Left ventricle myocardium superior (tissue), 1 donor: ENCODE measurements around the gene RAB17. TPM values are rescaled to one million over a fixed set of nuclear protein-coding genes. Genes with fewer than 3 reads are reported as not detected.

Source experiments
- ATAC-seq: fragments of 200-7000 bp; cut with Tn5 transposase; one replicate; pipeline ENCODE4 v1.9.1; 2020; ENCODE audit warnings: mild to moderate bottlenecking, moderate library complexity
- DNase-seq: peaks from one replicate; pipeline ENCODE4 v3.0.0-alpha.2; 2020
- intact Hi-C: fragments of 100-400 bp; cut with micrococcal nuclease; formaldehyde crosslinking; loops from one replicate; pipeline ENCODE4 v1.11.0; 2022
- total RNA-seq: library from RNA; stranded (reverse); fragmentation: NEBNext Ultra II Directional; extraction: Animal tissue kit (Norgen Biotek cat#: 25700); gene quantifications from one replicate; pipeline ENCODE4 v1.2.1, GENCODE V29; 2021
- donor health status: DM: no; HTN: yes; CAD: no; lungs with severe emphysema.

Gene RAB17
- total RNA-seq, 1 donor from 2014 or later: 3.2 TPM

- intact Hi-C loops: no loop called here
- ATAC-seq (no peak), DNase-seq (no peak)
Observed at GRCh38 chr2:237585590-237586221, 4.8 kb downstream of the RAB17 start.

- intact Hi-C loops: loop anchor here (5.0 kb wide), 1 partner anchor 159 kb away; no protein-coding TSS in a partner anchor
- ATAC-seq (no peak), DNase-seq (no peak)
Observed at GRCh38 chr2:237583385-237584295, 6.9 kb downstream of the RAB17 start.

- intact Hi-C loops: loop anchor here (5.0 kb wide), 1 partner anchor 160 kb away; no protein-coding TSS in a partner anchor
- ATAC-seq: peak; percentile 94
- DNase-seq: peak; percentile 89
Observed at GRCh38 chr2:237581751-237582746, 8.5 kb downstream of the RAB17 start.

GRCh38 chr2:237581326-237581725 lies 9.2 kb downstream of the RAB17 start:
- DNase-seq (no peak), ATAC-seq (no peak)
- intact Hi-C loops: loop anchor here (5.0 kb wide), 1 partner anchor 161 kb away; no protein-coding TSS in a partner anchor

- no peak for ATAC-seq
- intact Hi-C loops: loop anchor here (10.0 kb wide), 1 partner anchor 63 kb away; no protein-coding TSS in a partner anchor
- no peak for DNase-seq
Observed at GRCh38 chr2:237577956-237578870, 12.3 kb downstream of the RAB17 start.

- intact Hi-C loops: loop anchor here (10.0 kb wide), 1 partner anchor 63 kb away; no protein-coding TSS in a partner anchor
- ATAC-seq: no peak
- no peak for DNase-seq
Observed at GRCh38 chr2:237577458-237577857, 13.1 kb downstream of the RAB17 start.

- ATAC-seq: no peak
- intact Hi-C loops: loop anchor here (10.0 kb wide), 1 partner anchor 62 kb away; no protein-coding TSS in a partner anchor
- DNase-seq: no peak
Observed at GRCh38 chr2:237576974-237577373, 13.6 kb downstream of the RAB17 start.

GRCh38 chr2:237575869-237576862 lies 14.4 kb downstream of the RAB17 start:
- ATAC-seq: no peak
- intact Hi-C loops: loop anchor here (10.0 kb wide), 1 partner anchor 61 kb away; no protein-coding TSS in a partner anchor
- DNase-seq: no peak

- DNase-seq: peak; percentile 54
- intact Hi-C loops: loop anchor here (10.0 kb wide), 1 partner anchor 60 kb away; no protein-coding TSS in a partner anchor
- ATAC-seq: peak; percentile 8
Observed at GRCh38 chr2:237574894-237575868, 15.4 kb downstream of the RAB17 start.

- intact Hi-C loops: loop anchor here (10.0 kb wide), 1 partner anchor 60 kb away; no protein-coding TSS in a partner anchor
- ATAC-seq: no peak
- no peak for DNase-seq
Observed at GRCh38 chr2:237574467-237574866, 16.1 kb downstream of the RAB17 start.

GRCh38 chr2:237573721-237574415 lies 16.7 kb downstream of the RAB17 start:
- DNase-seq (no peak), ATAC-seq (no peak)
- intact Hi-C loops: loop anchor here (10.0 kb wide), 1 partner anchor 59 kb away; no protein-coding TSS in a partner anchor

- no peak for DNase-seq
- ATAC-seq: peak; percentile 6
- intact Hi-C loops: loop anchor here (10.0 kb wide), 1 partner anchor 58 kb away; no protein-coding TSS in a partner anchor
Observed at GRCh38 chr2:237572742-237573101, 17.8 kb downstream of the RAB17 start.

GRCh38 chr2:237572021-237572741 lies 18.4 kb downstream of the RAB17 start:
- intact Hi-C loops: loop anchor here (10.0 kb wide), 1 partner anchor 57 kb away; no protein-coding TSS in a partner anchor
- peak; percentile 93 for ATAC-seq
- peak; percentile 94 for DNase-seq

GRCh38 chr2:237571551-237571950 lies 19.0 kb downstream of the RAB17 start:
- DNase-seq (no peak), ATAC-seq (peak; percentile 2)
- intact Hi-C loops: loop anchor here (10.0 kb wide), 1 partner anchor 57 kb away; no protein-coding TSS in a partner anchor
